Ascending aorta (tissue), 2 donors: ENCODE data around the gene ABAT. TPM values are rescaled to one million over a fixed set of nuclear protein-coding genes. Genes with fewer than 3 reads are reported as not detected.

ENCODE experiments used
- DNase-seq, 2 donors: peaks; one replicate each; pipeline ENCODE4 v3.0.0-alpha.2; 2019; ENCODE audit warnings: low spot score in 2 of 2
- H3K27ac ChIP-seq, 2 donors: fragments of 200-600 bp; sonication (generic); one replicate each; pipeline ENCODE4 v1.5.1; 2016 to 2017; ENCODE audit warnings: mild to moderate bottlenecking in 1 of 2
- H3K27me3 ChIP-seq: fragments of 200-600 bp; sonication (generic); one replicate; pipeline ENCODE4 v1.5.1; 2017
- H3K36me3 ChIP-seq, 2 donors: fragments of 200-600 bp; sonication (generic); one replicate each; pipeline ENCODE4 v1.5.1; 2016
- H3K4me1 ChIP-seq, 2 donors: fragments of 200-600 bp; sonication (generic); one replicate each; pipeline ENCODE4 v1.5.1; 2016 to 2017; ENCODE audit warnings: mild to moderate bottlenecking in 1 of 2
- H3K4me3 ChIP-seq, 2 donors: fragments of 200-600 bp; sonication (generic); one replicate each; pipeline ENCODE4 v1.5.1; 2016 to 2017; ENCODE audit warnings: mild to moderate bottlenecking in 1 of 2
- H3K9me3 ChIP-seq, 2 donors: fragments of 200-600 bp; sonication (generic); one replicate each; pipeline ENCODE4 v1.5.1; 2016
- intact Hi-C: fragments of 100-400 bp; cut with DNase I; formaldehyde crosslinking; loops from one replicate; pipeline ENCODE4 v1.15.1; 2023
- total RNA-seq: library from RNA; depleted of rRNA; stranded (reverse); fragments of >200 nt; gene quantifications from one replicate; pipeline ENCODE4 v1.1.0, GENCODE V29; 2016
- TF ChIP-seq, protein P1 (sequence below), 3 experiments: fragments of 200-600 bp in 2 of 3; fragments of 450-650 bp in 1 of 3; sonication (generic) in 2 of 3; IDR thresholded peaks; one replicate each; pipeline ENCODE4 v1.5.1; 2016 to 2019; ENCODE audit warnings: antibody characterized with exemption in 3 of 3, mild to moderate bottlenecking in 1 of 3, moderate library complexity in 1 of 3

ABAT gene
- total RNA-seq, 1 donor from 2014 or later = 1.8 TPM

- TF ChIP-seq, protein P1, sequence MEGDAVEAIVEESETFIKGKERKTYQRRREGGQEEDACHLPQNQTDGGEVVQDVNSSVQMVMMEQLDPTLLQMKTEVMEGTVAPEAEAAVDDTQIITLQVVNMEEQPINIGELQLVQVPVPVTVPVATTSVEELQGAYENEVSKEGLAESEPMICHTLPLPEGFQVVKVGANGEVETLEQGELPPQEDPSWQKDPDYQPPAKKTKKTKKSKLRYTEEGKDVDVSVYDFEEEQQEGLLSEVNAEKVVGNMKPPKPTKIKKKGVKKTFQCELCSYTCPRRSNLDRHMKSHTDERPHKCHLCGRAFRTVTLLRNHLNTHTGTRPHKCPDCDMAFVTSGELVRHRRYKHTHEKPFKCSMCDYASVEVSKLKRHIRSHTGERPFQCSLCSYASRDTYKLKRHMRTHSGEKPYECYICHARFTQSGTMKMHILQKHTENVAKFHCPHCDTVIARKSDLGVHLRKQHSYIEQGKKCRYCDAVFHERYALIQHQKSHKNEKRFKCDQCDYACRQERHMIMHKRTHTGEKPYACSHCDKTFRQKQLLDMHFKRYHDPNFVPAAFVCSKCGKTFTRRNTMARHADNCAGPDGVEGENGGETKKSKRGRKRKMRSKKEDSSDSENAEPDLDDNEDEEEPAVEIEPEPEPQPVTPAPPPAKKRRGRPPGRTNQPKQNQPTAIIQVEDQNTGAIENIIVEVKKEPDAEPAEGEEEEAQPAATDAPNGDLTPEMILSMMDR (IDR thresholded peaks at IDR 0.05) = no peak
- peaks cover 8 to 13% of the 10 kb centered on the region in 2 donors for H3K36me3 ChIP-seq
- H3K27me3 ChIP-seq = no peaks in the 10 kb centered on the region
- peaks cover 0 to 5% of the 10 kb centered on the region in 2 donors for H3K4me1 ChIP-seq
- H3K9me3 ChIP-seq = no peaks in the 10 kb centered on the region
- no peak for DNase-seq
- no peak overlapping the region for H3K27ac ChIP-seq
- intact Hi-C loops = loop anchor here (5.0 kb wide), 2 partner anchors 103 to 292 kb away; partner anchors contain the start of gene USP7
- no peak overlapping the region for H3K4me3 ChIP-seq
Measured at GRCh38 chr16:8670014-8670560, 4.3 kb upstream of the ABAT start.

- TF ChIP-seq, protein P1 (IDR thresholded peaks at IDR 0.05) = no peak
- H3K27me3 ChIP-seq = no peaks in the 10 kb centered on the region
- intact Hi-C loops = loop anchor here (2.0 to 5.0 kb wide), 5 partner anchors 53 to 288 kb away; partner anchors contain the start of genes CARHSP1, METTL22, PMM2 and TMEM186
- H3K36me3 ChIP-seq = no peaks in the 10 kb centered on the region
- H3K27ac ChIP-seq = peak overlapping the region; percentile 54 to 67
- no peaks in the 10 kb centered on the region for H3K9me3 ChIP-seq
- DNase-seq = no peak
- H3K4me1 ChIP-seq = peaks cover 0 to 11% of the 10 kb centered on the region in 2 donors
- peak overlapping the region; percentile 75 to 84 for H3K4me3 ChIP-seq
Measured at GRCh38 chr16:8673611-8674412, 605 bp upstream of the ABAT start.

DNA sequence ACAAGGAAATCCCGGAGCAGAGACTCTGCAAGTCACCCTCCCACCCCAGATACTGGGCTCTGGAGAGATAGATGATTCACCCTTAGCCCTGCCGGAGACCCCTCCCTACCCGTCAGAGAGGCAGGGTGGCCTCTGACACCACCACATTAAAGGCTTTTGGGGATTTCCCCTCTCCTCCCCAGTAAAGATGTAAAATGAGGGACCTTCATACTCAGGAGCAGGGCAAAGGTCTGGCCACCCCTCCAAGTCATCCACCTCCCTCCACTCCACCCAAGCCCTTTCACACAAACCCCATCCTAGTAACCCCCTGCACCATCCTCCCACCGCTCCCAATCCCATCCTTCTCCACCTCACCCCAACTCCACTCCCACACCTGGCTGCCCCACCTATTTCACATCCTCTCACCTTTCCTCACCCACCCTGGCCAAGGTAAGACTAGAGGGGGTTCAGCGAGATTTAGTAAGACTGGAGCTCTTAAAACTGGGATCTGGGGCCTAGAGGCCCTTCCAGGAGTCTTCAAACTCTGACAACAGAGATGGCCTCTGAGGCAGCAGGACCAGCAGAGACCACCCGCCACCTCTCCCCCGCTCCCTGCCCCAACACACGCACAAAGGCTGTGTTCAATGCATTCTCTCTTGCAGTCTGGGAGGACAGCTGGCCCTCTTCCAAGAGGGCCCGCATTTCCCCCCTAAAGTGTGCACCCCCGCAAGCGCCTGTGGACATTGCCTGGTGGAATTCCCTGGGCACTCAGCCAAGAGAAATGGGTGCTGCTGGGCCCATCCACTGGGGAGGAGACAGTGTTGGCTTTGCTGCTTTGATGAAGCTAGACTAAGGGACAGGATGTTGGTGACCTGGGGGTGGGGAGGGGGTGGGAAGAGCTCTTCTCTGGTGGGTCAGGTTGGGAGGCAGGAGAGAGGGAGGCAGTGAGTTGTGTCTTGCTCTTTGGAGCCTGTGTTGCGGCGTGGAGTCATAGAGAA, 1.1 kb downstream of the ABAT start:
- Histone ChIP-seq H3K4me1 (peaks cover 0 to 11% of the 10 kb centered on the region in 2 donors), H3K27me3 (no peaks in the 10 kb centered on the region), H3K9me3 (no peaks in the 10 kb centered on the region), H3K36me3 (no peaks in the 10 kb centered on the region), H3K27ac (no peak overlapping the region), H3K4me3 (peak overlapping the region; percentile 75 to 84)
- intact Hi-C loops = loop anchor here (2.0 kb wide), 3 partner anchors 55 to 193 kb away; partner anchors contain the start of genes CARHSP1, METTL22, PMM2 and TMEM186
- no peak for DNase-seq
- TF ChIP-seq, protein P1 (IDR thresholded peaks at IDR 0.05) = no peak

DNA sequence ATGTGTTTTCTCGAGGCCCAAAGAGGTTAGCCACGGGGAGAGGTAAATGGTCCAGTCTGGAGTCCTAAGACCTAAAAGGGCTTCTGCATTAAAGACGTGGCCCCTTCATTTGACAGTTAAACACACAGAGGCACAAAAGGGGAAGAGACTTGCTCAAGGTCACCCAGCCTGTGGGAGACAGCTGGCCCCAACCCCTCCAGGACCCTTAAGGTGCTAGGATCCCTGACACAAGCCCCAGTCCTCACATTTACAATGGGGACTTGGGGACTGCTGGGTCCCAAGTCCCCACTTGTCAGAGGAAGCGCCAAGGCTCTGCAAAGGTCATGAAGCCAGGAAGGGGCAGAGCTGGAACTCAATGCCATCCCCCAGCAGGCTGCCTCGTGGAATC, 1.7 kb downstream of the ABAT start:
- no peaks in the 10 kb centered on the region for H3K36me3 ChIP-seq
- TF ChIP-seq, protein P1 (IDR thresholded peaks at IDR 0.05) = no peak
- peaks cover 0 to 11% of the 10 kb centered on the region in 2 donors for H3K4me1 ChIP-seq
- no peaks in the 10 kb centered on the region for H3K9me3 ChIP-seq
- no peak for DNase-seq
- no peak overlapping the region for H3K27ac ChIP-seq
- H3K27me3 ChIP-seq = no peaks in the 10 kb centered on the region
- intact Hi-C loops = no loop called here
- no peak overlapping the region for H3K4me3 ChIP-seq

DNA sequence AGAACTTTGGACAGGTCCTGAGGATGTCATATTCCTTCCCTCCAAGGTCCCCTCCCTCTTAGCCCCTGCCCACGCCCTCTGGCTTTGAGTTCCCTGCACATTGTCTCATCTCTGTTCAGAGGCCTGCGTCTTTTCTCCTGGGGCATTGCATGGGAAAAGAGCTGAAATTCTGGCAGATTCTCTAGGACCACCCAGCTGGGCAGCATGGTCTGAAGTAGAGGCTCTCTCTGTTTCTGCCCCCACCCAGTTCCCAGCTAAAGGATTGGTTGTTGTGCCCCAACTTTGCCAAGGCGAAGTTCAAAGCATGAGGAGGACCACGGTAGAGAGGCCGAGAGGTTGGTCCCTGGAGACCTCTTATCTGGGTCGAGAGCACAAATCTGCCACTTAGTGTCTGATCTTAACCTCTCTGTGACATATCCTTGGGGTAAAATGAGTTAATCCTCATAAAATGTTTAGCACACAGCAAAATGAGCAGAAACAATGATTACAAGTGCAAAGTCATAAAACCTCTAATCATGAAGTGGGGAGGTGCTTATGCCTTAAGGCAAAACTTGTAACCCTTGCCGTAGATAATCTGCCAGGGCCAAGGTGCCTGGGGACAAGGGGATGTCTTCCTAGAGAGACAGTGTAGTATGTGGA, 2.4 kb downstream of the ABAT start:
- Histone ChIP-seq H3K4me1 (peaks cover 0 to 11% of the 10 kb centered on the region in 2 donors), H3K9me3 (no peaks in the 10 kb centered on the region), H3K27me3 (no peaks in the 10 kb centered on the region), H3K36me3 (no peaks in the 10 kb centered on the region), H3K4me3 (no peak overlapping the region), H3K27ac (no peak overlapping the region)
- intact Hi-C loops = no loop called here
- no peak for DNase-seq
- TF ChIP-seq, protein P1 (IDR thresholded peaks at IDR 0.05) = no peak
